Fibroblast of mammary gland (primary cell): Measurements from ENCODE around the gene KRT27.

Experiments used
- DNase-seq: peaks from one replicate; pipeline ENCODE4 v3.0.0-alpha.2; 2010; ENCODE audit warnings: low read depth
- H3K4me3 ChIP-seq: 2 replicates; pipeline ENCODE4 v1.5.1; 2011; ENCODE audit warnings: low read depth, mild to moderate bottlenecking, low read length, moderate library complexity; ENCODE audit not compliant: control insufficient read depth
- TF ChIP-seq, protein P1 (sequence below): conservative IDR thresholded peaks from 2 replicates; pipeline ENCODE4 v1.5.1; 2011; ENCODE audit warnings: low read depth, low read length, inconsistent platforms; ENCODE audit not compliant: control insufficient read depth, insufficient read depth

The KRT27 gene

GRCh38 chr17:40824015-40824832 is 41.9 kb upstream of the KRT27 start:
- TF ChIP-seq, protein P1, sequence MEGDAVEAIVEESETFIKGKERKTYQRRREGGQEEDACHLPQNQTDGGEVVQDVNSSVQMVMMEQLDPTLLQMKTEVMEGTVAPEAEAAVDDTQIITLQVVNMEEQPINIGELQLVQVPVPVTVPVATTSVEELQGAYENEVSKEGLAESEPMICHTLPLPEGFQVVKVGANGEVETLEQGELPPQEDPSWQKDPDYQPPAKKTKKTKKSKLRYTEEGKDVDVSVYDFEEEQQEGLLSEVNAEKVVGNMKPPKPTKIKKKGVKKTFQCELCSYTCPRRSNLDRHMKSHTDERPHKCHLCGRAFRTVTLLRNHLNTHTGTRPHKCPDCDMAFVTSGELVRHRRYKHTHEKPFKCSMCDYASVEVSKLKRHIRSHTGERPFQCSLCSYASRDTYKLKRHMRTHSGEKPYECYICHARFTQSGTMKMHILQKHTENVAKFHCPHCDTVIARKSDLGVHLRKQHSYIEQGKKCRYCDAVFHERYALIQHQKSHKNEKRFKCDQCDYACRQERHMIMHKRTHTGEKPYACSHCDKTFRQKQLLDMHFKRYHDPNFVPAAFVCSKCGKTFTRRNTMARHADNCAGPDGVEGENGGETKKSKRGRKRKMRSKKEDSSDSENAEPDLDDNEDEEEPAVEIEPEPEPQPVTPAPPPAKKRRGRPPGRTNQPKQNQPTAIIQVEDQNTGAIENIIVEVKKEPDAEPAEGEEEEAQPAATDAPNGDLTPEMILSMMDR: no peak
- no peak for DNase-seq
- no peak overlapping the region for H3K4me3 ChIP-seq

- TF ChIP-seq, protein P1: no peak
- DNase-seq: no peak
- no peak within 1 kb of the TSS for H3K4me3 ChIP-seq
Measured at GRCh38 chr17:40822132-40822812, 39.9 kb upstream of the KRT27 start, which contains the start of gene KRT10. Gene KRT10, minus strand, starts transcription at chr17:40822614. Its CDS starts 29 bp downstream, at chr17:40822585.

DNA sequence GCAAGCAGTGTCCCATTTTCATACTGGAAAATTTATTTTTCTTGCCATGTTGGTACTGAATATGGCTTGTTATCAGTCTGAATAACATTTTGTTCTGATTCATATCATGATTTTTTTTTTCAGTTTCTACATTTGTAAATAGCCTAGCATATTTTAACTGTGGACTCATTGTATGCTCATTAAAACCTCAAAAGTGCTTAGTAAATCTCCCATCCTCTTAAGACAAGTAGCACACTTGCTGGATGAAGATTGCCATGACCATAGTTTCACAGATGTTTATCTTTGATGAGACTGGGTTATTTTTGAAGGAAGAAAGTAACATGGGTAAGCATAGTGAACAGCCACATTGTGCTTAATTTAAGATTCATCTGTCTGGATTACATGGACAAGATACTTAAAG is 39.2 kb upstream of the KRT27 start:
- H3K4me3 ChIP-seq: no peak overlapping the region
- DNase-seq: no peak
- TF ChIP-seq, protein P1: no peak

GRCh38 chr17:40820228-40820838 is 38.0 kb upstream of the KRT27 start:
- DNase-seq: no peak
- no peak overlapping the region for H3K4me3 ChIP-seq
- TF ChIP-seq, protein P1: no peak

GRCh38 chr17:40819528-40820125 is 37.3 kb upstream of the KRT27 start:
- DNase-seq: peak; percentile 42
- TF ChIP-seq, protein P1: no peak
- peak overlapping the region; percentile 74 for H3K4me3 ChIP-seq

DNA sequence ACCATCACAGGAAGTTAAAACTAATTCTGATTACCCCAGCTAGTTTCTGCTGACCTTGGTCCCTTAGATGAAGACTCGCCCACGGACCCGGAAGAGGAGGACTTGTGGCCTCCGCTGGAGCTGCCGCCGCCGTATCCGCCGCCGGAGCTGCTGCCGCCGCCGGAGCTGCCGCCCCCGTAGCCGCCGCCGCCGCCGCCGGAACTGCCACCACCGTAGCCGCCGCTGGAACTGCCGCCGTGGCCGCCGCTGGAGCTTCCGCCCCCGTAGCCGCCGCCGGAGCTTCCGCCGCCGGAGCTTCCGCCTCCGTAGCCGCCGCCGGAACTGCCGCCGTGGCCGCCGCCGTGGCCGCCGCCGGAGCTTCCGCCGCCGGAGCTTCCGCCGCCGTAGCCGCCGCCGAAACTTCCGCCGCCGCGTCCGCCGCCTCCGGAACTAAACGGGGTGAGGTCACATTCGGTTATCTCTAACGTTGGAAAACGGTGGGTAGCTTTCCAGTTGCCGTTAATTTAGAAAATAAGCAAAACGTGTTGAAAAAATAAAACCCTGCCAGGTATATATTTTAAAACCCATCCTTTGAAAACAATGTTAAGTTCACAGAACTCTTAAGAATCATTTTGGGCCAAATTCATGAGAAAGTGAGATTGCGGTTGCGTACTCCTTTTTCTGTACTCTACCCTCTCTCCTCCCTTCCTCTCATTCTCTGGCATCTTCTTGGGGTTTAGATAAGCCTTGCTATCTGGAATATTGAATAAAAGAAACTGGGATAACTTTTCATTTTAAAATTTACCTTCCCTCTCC is 36.6 kb upstream of the KRT27 start:
- TF ChIP-seq, protein P1: no peak
- peak overlapping the region; percentile 86 for H3K4me3 ChIP-seq
- peak; percentile 67 for DNase-seq
